GM13976 (cell line): ENCODE data around the gene SLC6A4.

Experiments
- DNase-seq: peaks from one replicate; pipeline ENCODE4 v3.0.0; 2012; ENCODE audit warnings: low spot score
- CTCF ChIP-seq: IDR thresholded peaks from 2 replicates; pipeline ENCODE4 v1.5.1; 2012; ENCODE audit warnings: borderline replicate concordance, mild to moderate bottlenecking; ENCODE audit not compliant: insufficient read depth; ENCODE audit errors: extremely low read depth, missing control alignments, control extremely low read depth
- in situ Hi-C: fragments of 300-500 bp; cut with MboI; formaldehyde crosslinking; loops from one replicate; pipeline ENCODE4 v1.12.0; 2022; ENCODE audit warnings: low sequenced_read_pairs, mixed read lengths, inconsistent platforms; ENCODE audit not compliant: unreplicated experiment

The SLC6A4 gene

GRCh38 chr17:30199600-30199999 is 35.9 kb downstream of the SLC6A4 start:
- TF ChIP-seq CTCF, result no peak
- in situ Hi-C loops, result no loop called here
- no peak for DNase-seq

GRCh38 chr17:30197416-30197815 is 38.1 kb downstream of the SLC6A4 start:
- in situ Hi-C loops, result no loop called here
- no peak for DNase-seq
- TF ChIP-seq CTCF, result no peak

GRCh38 chr17:30196504-30196903 is 39.0 kb downstream of the SLC6A4 start:
- DNase-seq, result no peak
- in situ Hi-C loops, result no loop called here
- no peak for TF ChIP-seq CTCF

- DNase-seq, result no peak
- no peak for TF ChIP-seq CTCF
- in situ Hi-C loops, result no loop called here
These were observed 44.4 kb downstream of the SLC6A4 start for GRCh38 chr17:30191072-30191471.

GRCh38 chr17:30188211-30188939 is 47.1 kb downstream of the SLC6A4 start:
- no peak for TF ChIP-seq CTCF
- in situ Hi-C loops, result no loop called here
- no peak for DNase-seq

- no peak for DNase-seq
- no peak for TF ChIP-seq CTCF
- in situ Hi-C loops, result no loop called here
These were observed 47.9 kb downstream of the SLC6A4 start for GRCh38 chr17:30187573-30187972.
